ENCODE results near the gene USP6. TPM values are rescaled to one million over a fixed set of nuclear protein-coding genes. Genes with fewer than 3 reads are reported as not detected.
"Not testable (repeated sequence)": the region's sequence is repeated elsewhere in the genome, so short reads cannot be mapped to it uniquely, and the experiment has no call there.

USP6 gene
- total and polyA plus RNA-seq, 2 experiments from 2014 or later = 0.07 to 0.11 TPM

- WGBS (ENCODE audit: low lambda C conversion rate, missing lambda C conversion rate) = 83% methylated on average over 8 of the region's 8 CpGs
- not testable (repeated sequence) for H2AFZ ChIP-seq
Observed at GRCh38 chr17:5135131-5135712, 19.4 kb downstream of the USP6 start.

GRCh38 chr17:5135726-5136579 is 20.1 kb downstream of the USP6 start:
- DNase-seq (ENCODE audit: low spot score) = no peak
- no peaks in the 10 kb centered on the region for H3K4me1 ChIP-seq (ENCODE audit: insufficient read depth)

More at GRCh38 chr17:5135131-5135712, 19.4 kb downstream of the USP6 start:
- not testable (repeated sequence) for H3K9me2 ChIP-seq (replicated peaks; ENCODE audit: insufficient read depth); H3K36me3 ChIP-seq (replicated peaks; ENCODE audit: insufficient read depth, low read depth); H3K27ac ChIP-seq; H3K9me3 ChIP-seq (ENCODE audit: low read depth); H3K4me3 ChIP-seq; DNase-seq (ENCODE audit: low spot score); H3K4me1 ChIP-seq (ENCODE audit: insufficient read depth); H4K20me1 ChIP-seq (ENCODE audit: insufficient read depth, poor library complexity, severe bottlenecking); H3K27me3 ChIP-seq; H3K79me2 ChIP-seq; H3K4me2 ChIP-seq

GRCh38 chr17:5136580-5137412 is 21.0 kb downstream of the USP6 start:
- H3K27ac ChIP-seq; DNase-seq (ENCODE audit: low spot score); H3K4me2 ChIP-seq; H2AFZ ChIP-seq; H4K20me1 ChIP-seq (ENCODE audit: insufficient read depth, poor library complexity, severe bottlenecking); H3K4me1 ChIP-seq (ENCODE audit: insufficient read depth); H3K4me3 ChIP-seq; H3K36me3 ChIP-seq (replicated peaks; ENCODE audit: insufficient read depth, low read depth); H3K9me3 ChIP-seq (ENCODE audit: low read depth); H3K79me2 ChIP-seq; H3K27me3 ChIP-seq; H3K9me2 ChIP-seq (replicated peaks; ENCODE audit: insufficient read depth): not testable (repeated sequence)
- WGBS (ENCODE audit: low lambda C conversion rate, missing lambda C conversion rate) = 87% methylated on average over 14 of the region's 14 CpGs

More at GRCh38 chr17:5135726-5136579, 20.1 kb downstream of the USP6 start:
- H4K20me1 ChIP-seq (ENCODE audit: insufficient read depth, poor library complexity, severe bottlenecking) = no peaks in the 10 kb centered on the region
- H3K27me3 ChIP-seq = no peaks in the 10 kb centered on the region
- H3K79me2 ChIP-seq = no peaks in the 10 kb centered on the region
- no peaks in the 10 kb centered on the region for H3K9me2 ChIP-seq (replicated peaks; ENCODE audit: insufficient read depth)
- H3K4me3 ChIP-seq = no peak overlapping the region
- no peaks in the 10 kb centered on the region for H3K36me3 ChIP-seq (replicated peaks; ENCODE audit: insufficient read depth, low read depth)
- 93% methylated on average over 14 of the region's 14 CpGs for WGBS (ENCODE audit: low lambda C conversion rate, missing lambda C conversion rate)
- H3K27ac ChIP-seq = no peak overlapping the region
- no peak overlapping the region for H3K4me2 ChIP-seq
- TF ChIP-seq CTCF (IDR thresholded peaks at IDR 0.05; ENCODE audit: poor library complexity) (no peak), EZH2phosphoT487 (IDR thresholded peaks at IDR 0.05; ENCODE audit: low read depth, severe bottlenecking, unreplicated experiment) (no peak), EZH2 (IDR thresholded peaks at IDR 0.05; ENCODE audit: borderline replicate concordance) (no peak)
- no peak overlapping the region for H2AFZ ChIP-seq
- no peaks in the 10 kb centered on the region for H3K9me3 ChIP-seq (ENCODE audit: low read depth)

GRCh38 chr17:5137511-5138197 is 21.8 kb downstream of the USP6 start:
- H3K27ac ChIP-seq; DNase-seq (ENCODE audit: low spot score); H3K36me3 ChIP-seq (replicated peaks; ENCODE audit: insufficient read depth, low read depth); H4K20me1 ChIP-seq (ENCODE audit: insufficient read depth, poor library complexity, severe bottlenecking); H3K9me3 ChIP-seq (ENCODE audit: low read depth); H3K79me2 ChIP-seq; H3K4me2 ChIP-seq; H3K9me2 ChIP-seq (replicated peaks; ENCODE audit: insufficient read depth); H2AFZ ChIP-seq; H3K27me3 ChIP-seq; H3K4me1 ChIP-seq (ENCODE audit: insufficient read depth); H3K4me3 ChIP-seq: not testable (repeated sequence)
- WGBS (ENCODE audit: low lambda C conversion rate, missing lambda C conversion rate) = 95% methylated on average over 14 of the region's 15 CpGs

- H3K79me2 ChIP-seq = not testable (repeated sequence)
Observed at GRCh38 chr17:5138198-5138544, 22.3 kb downstream of the USP6 start.

More at GRCh38 chr17:5138198-5138544, 22.3 kb downstream of the USP6 start:
- H3K27me3 ChIP-seq; H3K36me3 ChIP-seq (replicated peaks; ENCODE audit: insufficient read depth, low read depth); H3K4me3 ChIP-seq; H2AFZ ChIP-seq; H4K20me1 ChIP-seq (ENCODE audit: insufficient read depth, poor library complexity, severe bottlenecking); H3K9me2 ChIP-seq (replicated peaks; ENCODE audit: insufficient read depth); H3K4me1 ChIP-seq (ENCODE audit: insufficient read depth); DNase-seq (ENCODE audit: low spot score); H3K9me3 ChIP-seq (ENCODE audit: low read depth); H3K4me2 ChIP-seq; H3K27ac ChIP-seq: not testable (repeated sequence)
- 98% methylated on average over 9 of the region's 9 CpGs for WGBS (ENCODE audit: low lambda C conversion rate, missing lambda C conversion rate)

Data from hepatocyte (in vitro differentiated cells).